PC-9 (cell line): ENCODE data around the gene CHRNA3.

Source experiments
- CTCF ChIP-seq: fragments of 200-600 bp; sonication (generic); conservative IDR thresholded peaks from 2 replicates; pipeline ENCODE4 v1.6.1; 2017; ENCODE audit warnings: mixed run types, antibody characterized with exemption, mild to moderate bottlenecking, moderate library complexity
- EZH2 ChIP-seq: fragments of 200-600 bp; sonication (generic); IDR thresholded peaks from 2 replicates; pipeline ENCODE4 v1.8.0; 2017; ENCODE audit warnings: antibody characterized with exemption, low read depth

- TF ChIP-seq CTCF (no peak), EZH2 (no peak)
Observed at GRCh38 chr15:78641749-78642275, 21.0 kb upstream of the CHRNA3 start.
